IMR-90 (cell line): ENCODE data around the gene PI4K2B. TPM values are rescaled to one million over a fixed set of nuclear protein-coding genes. Genes with fewer than 3 reads are reported as not detected.

Source experiments
- ATAC-seq: fragments of 200-7000 bp; cut with Tn5 transposase; 2 replicates; pipeline ENCODE4 v1.9.1; 2020; ENCODE audit warnings: low read depth, mild to moderate bottlenecking, moderate library complexity
- BruUV-seq: library from RNA; stranded (reverse); fragments of 400-500 nt; replicated peaks from 2 replicates; lab custom pipeline; 2021; lab: Mats Ljungman, UMichigan
- CTCF ChIA-PET: fragments of 300-600 bp; formaldehyde crosslinking; extraction: SDS; loops from one replicate; lab custom pipeline; 2021; ENCODE audit warnings: antibody characterized with exemption; lab: Yijun Ruan, JAX
- POLR2A ChIA-PET: fragments of 300-600 bp; sonication (Branson Sonifier 250); formaldehyde crosslinking; loops from one replicate; lab custom pipeline; 2022; ENCODE audit warnings: antibody characterized with exemption; ENCODE audit not compliant: unreplicated experiment; lab: Charles Lee
- DNase-seq: peaks from one replicate; pipeline ENCODE4 v3.0.0; 2013
- H2AFZ ChIP-seq: replicated peaks from 2 replicates; pipeline ENCODE3; 2013; ENCODE audit warnings: low read length, mild to moderate bottlenecking; ENCODE audit not compliant: poor library complexity
- H2AK5ac ChIP-seq: 2 replicates; pipeline ENCODE4 v1.6.1; 2013; ENCODE audit warnings: low read depth, low read length, inconsistent platforms
- H2AK9ac ChIP-seq: replicated peaks from 2 replicates; pipeline ENCODE3; 2013; ENCODE audit warnings: mild to moderate bottlenecking, low read depth, low read length, moderate library complexity; ENCODE audit not compliant: poor library complexity
- H2BK120ac ChIP-seq: 2 replicates; pipeline ENCODE4 v1.6.1; 2013; ENCODE audit warnings: low read depth, low read length, inconsistent platforms
- H2BK15ac ChIP-seq: 3 replicates; pipeline ENCODE4 v1.6.1; 2013; ENCODE audit warnings: low read depth, low read length, inconsistent platforms
- H2BK20ac ChIP-seq: 2 replicates; pipeline ENCODE4 v1.6.1; 2013; ENCODE audit warnings: low read depth, mild to moderate bottlenecking, inconsistent platforms, low read length, moderate library complexity
- H2BK5ac ChIP-seq: 2 replicates; pipeline ENCODE4 v1.6.1; 2013; ENCODE audit warnings: mild to moderate bottlenecking, low read depth, low read length, inconsistent platforms; ENCODE audit not compliant: poor library complexity, severe bottlenecking
- H3K14ac ChIP-seq: replicated peaks from 2 replicates; pipeline ENCODE4 v1.6.1; 2013; ENCODE audit warnings: low read depth, low read length, inconsistent platforms
- H3K18ac ChIP-seq: 2 replicates; pipeline ENCODE4 v1.6.1; 2013; ENCODE audit warnings: low read depth, low read length, control low read depth
- H3K23ac ChIP-seq: 2 replicates; pipeline ENCODE4 v1.6.1; 2013; ENCODE audit warnings: low read depth, low read length, inconsistent platforms
- H3K27ac ChIP-seq: 2 replicates; pipeline ENCODE4 v1.5.1; 2013; ENCODE audit warnings: mild to moderate bottlenecking, control low read depth, low read length; ENCODE audit not compliant: insufficient read depth
- H3K27me3 ChIP-seq: 2 replicates; pipeline ENCODE4 v1.6.1; 2013; ENCODE audit warnings: low read length; ENCODE audit not compliant: control insufficient read depth, insufficient read depth
- H3K36me3 ChIP-seq: 2 replicates; pipeline ENCODE4 v1.6.1; 2013; ENCODE audit warnings: low read length, mixed read lengths; ENCODE audit not compliant: control insufficient read depth, insufficient read depth
- H3K4ac ChIP-seq: 2 replicates; pipeline ENCODE4 v1.6.1; 2013; ENCODE audit warnings: low read depth, low read length, inconsistent platforms
- H3K4me1 ChIP-seq: 2 replicates; pipeline ENCODE4 v1.6.1; 2013; ENCODE audit warnings: low read length, mixed read lengths; ENCODE audit not compliant: control insufficient read depth, insufficient read depth
- H3K4me2 ChIP-seq: 2 replicates; pipeline ENCODE4 v1.6.1; 2013; ENCODE audit warnings: low read depth, mild to moderate bottlenecking, control low read depth, low read length, moderate library complexity
- H3K4me3 ChIP-seq: 2 replicates; pipeline ENCODE4 v1.5.1; 2013; ENCODE audit warnings: low read depth, mild to moderate bottlenecking, control low read depth, low read length, moderate library complexity; ENCODE audit not compliant: insufficient read depth
- H3K56ac ChIP-seq: 2 replicates; pipeline ENCODE4 v1.6.1; 2013; ENCODE audit warnings: low read length, inconsistent platforms; ENCODE audit not compliant: insufficient read depth; ENCODE audit errors: extremely low read depth
- H3K79me1 ChIP-seq, 2 experiments: 2 replicates each; pipeline ENCODE4 v1.6.1; 2013; ENCODE audit warnings: low read length in 2 of 2, inconsistent platforms in 1 of 2, low read depth in 1 of 2
- H3K9ac ChIP-seq: 2 replicates; pipeline ENCODE4 v1.6.1; 2013; ENCODE audit warnings: low read depth, low read length, control low read depth
- H3K9me1 ChIP-seq: 2 replicates; pipeline ENCODE4 v1.6.1; 2013; ENCODE audit warnings: low read length, inconsistent platforms; ENCODE audit not compliant: insufficient read depth
- H3K9me3 ChIP-seq: 2 replicates; pipeline ENCODE4 v1.6.1; 2013; ENCODE audit warnings: low read length; ENCODE audit not compliant: control insufficient read depth, insufficient read depth
- H4K20me1 ChIP-seq: 2 replicates; pipeline ENCODE4 v1.6.1; 2013; ENCODE audit warnings: low read length, inconsistent platforms; ENCODE audit not compliant: insufficient read depth
- H4K5ac ChIP-seq: 2 replicates; pipeline ENCODE4 v1.6.1; 2013; ENCODE audit warnings: mild to moderate bottlenecking, low read depth, low read length, control low read depth
- H4K8ac ChIP-seq, 2 experiments: 2 replicates each; pipeline ENCODE4 v1.6.1; 2013; ENCODE audit warnings: low read depth in 2 of 2, low read length in 2 of 2, control low read depth in 1 of 2, inconsistent platforms in 1 of 2
- H4K91ac ChIP-seq: 2 replicates; pipeline ENCODE4 v1.6.1; 2013; ENCODE audit warnings: low read depth, low read length, inconsistent platforms; ENCODE audit not compliant: insufficient read depth
- CEBPB ChIP-seq: IDR thresholded peaks from 2 replicates; pipeline ENCODE4 v1.6.1; 2012; ENCODE audit warnings: low read depth, low read length, improper control_type of control experiment
- MXI1 ChIP-seq: IDR thresholded peaks from 2 replicates; pipeline ENCODE4 v1.6.1; 2012; ENCODE audit warnings: low read depth, mild to moderate bottlenecking, low read length, moderate library complexity, borderline replicate concordance
- WGBS, 2 experiments: methylation state at CpG; one replicate each; pipeline versions ENCODE4 v1.1.5 to v1.1.7; 2013; ENCODE audit warnings: missing lambda C conversion rate in 2 of 2; ENCODE audit not compliant: insufficient read length in 1 of 2; ENCODE audit errors: extremely low coverage in 2 of 2; 5-methylcytosine and 5-hydroxymethylcytosine counted together
- dilution Hi-C: fragments of 300-500 bp; cut with HindIII; formaldehyde crosslinking; loops from one replicate; pipeline ENCODE4 v1.14.3; 2018; ENCODE audit warnings: low sequenced_read_pairs; ENCODE audit not compliant: unreplicated experiment
- in situ Hi-C: fragments of 300-500 bp; cut with MboI; formaldehyde crosslinking; loops from 3 replicates; pipeline ENCODE4 v1.14.3; 2019; ENCODE audit warnings: low sequenced_read_pairs, inconsistent platforms, mixed read lengths
- intact Hi-C: fragments of 100-400 bp; cut with micrococcal nuclease; formaldehyde crosslinking; loops from 2 replicates; pipeline ENCODE4 v1.10.0; 2022
- polyA plus RNA-seq, 3 experiments: library from polyadenylated mRNA; depleted of rRNA; stranded (reverse); fragments of >200 nt; gene quantifications; 2 replicates each; pipeline ENCODE4 v1.2.3, GENCODE V29; 2012; ENCODE audit warnings: low replicate concordance in 1 of 3
- total RNA-seq: library from RNA; depleted of rRNA; stranded (reverse); fragments of >200 nt; gene quantifications from 2 replicates; pipeline ENCODE4 v1.2.3, GENCODE V29; 2012

The PI4K2B gene
- total and polyA plus RNA-seq, 2 of the 4 experiments (the other 2 are of a cell fraction), result 6.5 to 7.6 TPM

- no peak overlapping the region for H3K18ac ChIP-seq
- H3K23ac ChIP-seq, result no peak overlapping the region
- no peak overlapping the region for H2AK5ac ChIP-seq
- H2BK15ac ChIP-seq, result no peak overlapping the region
- no peaks in the 10 kb centered on the region; the same call in 1 of the 2 replicates for H3K27me3 ChIP-seq
- H2BK120ac ChIP-seq, result no peak overlapping the region
- no peak overlapping the region for H4K91ac ChIP-seq
- DNase-seq, result no peak
- no TSS peak for BruUV-seq
- no peak overlapping the region for H4K5ac ChIP-seq
- POLR2A ChIA-PET, result no interaction called here
- H2AFZ ChIP-seq, result no peak overlapping the region
- no peaks in the 10 kb centered on the region for H3K79me1 ChIP-seq
- H4K20me1 ChIP-seq, result no peaks in the 10 kb centered on the region
- 70% methylated on average over 4 of the region's 12 CpGs; no CpG with 5 or more reads in 1 of the 2 experiments for WGBS, 2 experiments
- H2BK20ac ChIP-seq, result no peak overlapping the region
- no peak overlapping the region for H2BK5ac ChIP-seq
- H3K27ac ChIP-seq, result no peak overlapping the region
- TF ChIP-seq MXI1 (no peak), CEBPB (peak; percentile 87)
- no peak overlapping the region for H4K8ac ChIP-seq
- H3K4me1 ChIP-seq, result no peaks in the 10 kb centered on the region
- H3K36me3 ChIP-seq, result no peaks in the 10 kb centered on the region
- ATAC-seq, result no peak
- in situ Hi-C loops, result no loop called here
- H2AK9ac ChIP-seq, result no peak overlapping the region
- H3K4me2 ChIP-seq, result no peak overlapping the region
- no peak overlapping the region for H3K9ac ChIP-seq
- intact Hi-C loops, result no loop called here
- H3K56ac ChIP-seq, result no peak overlapping the region
- CTCF ChIA-PET, result interaction anchor here (1.3 to 2.3 kb wide), 2 partner anchors 9 to 21 kb away, joined by 3 to 10 read pairs; partner anchors contain the start of gene ZCCHC4
- no peaks in the 10 kb centered on the region for H3K9me3 ChIP-seq
- H3K4ac ChIP-seq, result no peak overlapping the region
- no peak overlapping the region for H3K4me3 ChIP-seq
- no peak overlapping the region for H3K14ac ChIP-seq
- H3K9me1 ChIP-seq, result no peaks in the 10 kb centered on the region
- dilution Hi-C loops, result no loop called here
Measured at GRCh38 chr4:25291158-25291733, 57.4 kb downstream of the PI4K2B start.
